Left lung (tissue), 10 donors: ENCODE measurements around the gene OSTC. TPM values are rescaled to one million over a fixed set of nuclear protein-coding genes. Genes with fewer than 3 reads are reported as not detected.

Experiments
- ATAC-seq: fragments of 200-7000 bp; cut with Tn5 transposase; one replicate; pipeline ENCODE4 v1.9.1; 2020; ENCODE audit warnings: moderate library complexity
- DNase-seq, 4 donors: peaks; one replicate each; pipeline ENCODE4 v3.0.0-alpha.2; 2013 to 2020
- H3K27ac ChIP-seq, 2 donors: fragments of 200-600 bp; sonication (generic) in 1 of 2; one replicate each; pipeline versions ENCODE4 v1.5.0 to v1.8.0; 2020 to 2021
- H3K27me3 ChIP-seq, 2 donors: fragments of 200-600 bp; sonication (generic) in 1 of 2; one replicate each; pipeline versions ENCODE4 v1.5.0 to v1.8.0; 2020 to 2021
- H3K36me3 ChIP-seq, 2 donors: fragments of 200-600 bp; sonication (generic) in 1 of 2; one replicate each; pipeline versions ENCODE4 v1.5.0 to v1.8.0; 2020 to 2021
- H3K4me1 ChIP-seq, 2 donors: fragments of 200-600 bp; one replicate each; pipeline ENCODE4 v1.8.0; 2021
- H3K4me3 ChIP-seq, 2 donors: fragments of 200-600 bp; sonication (generic) in 1 of 2; one replicate each; pipeline versions ENCODE4 v1.5.0 to v1.8.0; 2020 to 2021; ENCODE audit warnings: mild to moderate bottlenecking in 1 of 2
- H3K9me3 ChIP-seq, 2 donors: fragments of 200-600 bp; sonication (generic) in 1 of 2; one replicate each; pipeline versions ENCODE4 v1.5.0 to v1.8.0; 2020 to 2021
- CTCF ChIP-seq, 2 donors: fragments of 200-600 bp; sonication (generic) in 1 of 2; IDR thresholded peaks; one replicate each; pipeline versions ENCODE4 v1.5.0 to v1.8.0; 2021; ENCODE audit warnings: antibody characterized with exemption in 2 of 2
- intact Hi-C, 2 donors: fragments of 100-400 bp; cut with DNase I; formaldehyde crosslinking; loops; one replicate each; pipeline versions ENCODE4 v1.11.2 to v1.14.2; 2022
- polyA plus RNA-seq, 6 donors: library from polyadenylated mRNA; unstranded; fragments of 120-200 nt; gene quantifications; one replicate each; pipeline ENCODE4 v1.2.1, GENCODE V29; 2013; ENCODE audit not compliant: insufficient read length in 6 of 6
- total RNA-seq, 2 donors: library from RNA; stranded (reverse); fragmentation: NEBNext Ultra II Directional; extraction: Animal tissue kit (Norgen Biotek cat#: 25700); gene quantifications; one replicate each; pipeline ENCODE4 v1.2.1, GENCODE V29; 2021
- donor health status: DM: no; HTN: yes; CAD: no.
- donor health status: DM: no; HTN: no; CAD: no.

Gene OSTC
- total and polyA plus RNA-seq, 8 donors, result 133 to 280 (median 251) TPM

DNA sequence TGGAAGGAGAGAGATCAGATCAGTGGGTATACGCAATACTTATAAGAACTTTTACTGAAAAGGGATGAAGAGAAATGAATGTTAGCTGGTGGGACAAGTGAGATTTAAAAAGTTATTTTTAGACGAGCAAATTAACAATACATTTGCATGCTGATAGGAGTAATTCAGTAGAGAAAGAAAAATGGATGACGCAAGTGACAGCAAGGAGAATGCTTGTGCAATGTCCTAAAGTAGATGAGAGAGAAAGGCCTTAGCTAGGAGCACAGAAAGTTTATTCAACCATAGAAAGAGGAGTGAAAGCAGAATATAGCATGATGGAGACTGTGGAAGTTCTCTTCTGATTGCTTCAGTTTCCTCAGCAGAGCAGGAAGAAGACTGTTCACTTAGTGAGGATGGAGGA is 45.8 kb downstream of the OSTC start:
- no peak for DNase-seq
- Histone ChIP-seq H3K36me3 (no peaks in the 10 kb centered on the region), H3K27me3 (no peaks in the 10 kb centered on the region), H3K4me3 (no peak overlapping the region), H3K27ac (no peak overlapping the region), H3K9me3 (no peaks in the 10 kb centered on the region), H3K4me1 (no peaks in the 10 kb centered on the region)
- intact Hi-C loops, result no loop called here
- ATAC-seq, result no peak
- no peak for TF ChIP-seq CTCF (IDR thresholded peaks at IDR 0.05)

DNA sequence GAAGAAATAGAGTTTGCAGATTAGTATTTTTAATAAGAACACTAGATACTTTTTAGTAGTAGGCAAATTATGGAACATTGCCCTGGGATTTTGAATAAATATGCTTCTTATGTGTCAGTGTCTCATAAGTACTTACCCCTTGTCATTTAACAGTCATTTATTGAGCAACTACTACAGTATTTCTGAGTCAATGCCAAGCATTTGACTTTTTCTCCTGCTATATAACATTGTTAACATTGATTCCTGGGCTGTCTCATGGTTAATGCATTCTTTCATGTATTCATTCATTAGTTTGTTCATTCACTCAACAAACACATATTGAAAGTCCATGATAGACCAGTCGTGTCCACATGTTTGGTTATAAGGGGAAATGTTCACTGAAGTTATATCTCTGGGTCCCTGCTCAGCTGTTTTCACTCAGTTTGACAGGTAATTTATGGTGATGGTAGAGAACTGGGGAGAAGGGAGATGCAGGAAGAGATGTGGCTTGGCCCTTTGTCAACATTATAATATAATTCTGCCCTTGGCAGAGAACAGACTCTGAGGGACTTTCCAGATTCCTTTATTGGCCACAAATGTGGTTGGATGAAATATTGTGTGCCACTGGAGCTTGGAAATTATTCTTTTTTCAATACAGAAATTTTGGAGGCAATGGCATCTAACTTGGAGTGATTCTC is 49.8 kb downstream of the OSTC start:
- Histone ChIP-seq H3K4me1 (no peaks in the 10 kb centered on the region), H3K4me3 (no peak overlapping the region), H3K9me3 (no peaks in the 10 kb centered on the region), H3K27ac (no peak overlapping the region), H3K27me3 (no peaks in the 10 kb centered on the region), H3K36me3 (no peaks in the 10 kb centered on the region)
- intact Hi-C loops, result no loop called here
- no peak for DNase-seq
- no peak for TF ChIP-seq CTCF (IDR thresholded peaks at IDR 0.05)
- no peak for ATAC-seq

GRCh38 chr4:108702960-108703359 is 52.6 kb downstream of the OSTC start:
- no peak for DNase-seq
- no peak for TF ChIP-seq CTCF (IDR thresholded peaks at IDR 0.05)
- ATAC-seq, result no peak

GRCh38 chr4:108703370-108703769 is 53.0 kb downstream of the OSTC start:
- TF ChIP-seq CTCF (IDR thresholded peaks at IDR 0.05), result no peak
- Histone ChIP-seq H3K9me3 (no peaks in the 10 kb centered on the region), H3K4me1 (no peaks in the 10 kb centered on the region), H3K36me3 (no peaks in the 10 kb centered on the region), H3K4me3 (no peak overlapping the region), H3K27ac (no peak overlapping the region), H3K27me3 (no peaks in the 10 kb centered on the region)
- no peak for ATAC-seq
- intact Hi-C loops, result no loop called here
- DNase-seq, result no peak

More at GRCh38 chr4:108702960-108703359, 52.6 kb downstream of the OSTC start:
- Histone ChIP-seq H3K27ac (no peak overlapping the region), H3K27me3 (no peaks in the 10 kb centered on the region), H3K4me1 (no peaks in the 10 kb centered on the region), H3K4me3 (no peak overlapping the region), H3K36me3 (no peaks in the 10 kb centered on the region), H3K9me3 (no peaks in the 10 kb centered on the region)
- intact Hi-C loops, result no loop called here

DNA sequence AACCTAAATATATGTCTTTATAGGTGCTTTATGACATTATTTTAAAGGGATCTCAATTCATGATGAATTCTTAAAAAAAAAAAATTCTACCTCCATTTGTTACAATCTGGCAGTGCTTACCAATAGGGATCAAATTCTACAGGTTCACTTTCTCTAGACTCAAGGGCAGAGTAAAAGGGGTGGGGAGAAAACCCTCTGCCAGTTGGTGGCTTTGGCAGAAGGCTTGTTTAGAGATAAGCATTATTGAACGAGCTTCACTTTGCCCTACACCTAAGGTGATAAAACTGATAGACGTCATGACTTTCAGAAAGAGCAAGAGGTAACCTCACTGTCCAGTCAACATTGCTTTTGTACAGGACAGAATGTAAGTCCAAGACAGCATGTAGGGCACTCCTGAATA is 53.6 kb downstream of the OSTC start:
- no peak for TF ChIP-seq CTCF (IDR thresholded peaks at IDR 0.05)
- DNase-seq, result no peak
- Histone ChIP-seq H3K4me3 (no peak overlapping the region), H3K9me3 (no peaks in the 10 kb centered on the region), H3K27me3 (no peaks in the 10 kb centered on the region), H3K36me3 (no peaks in the 10 kb centered on the region), H3K27ac (no peak overlapping the region), H3K4me1 (no peaks in the 10 kb centered on the region)
- no peak for ATAC-seq
- intact Hi-C loops, result no loop called here
